Measurements from ENCODE around the gene MYH14. TPM values are rescaled to one million over a fixed set of nuclear protein-coding genes. Genes with fewer than 3 reads are reported as not detected.

The MYH14 gene
- total RNA-seq, 1 experiment from 2014 or later: not detected

GRCh38 chr19:50325310-50326100 lies 122.1 kb downstream of the MYH14 start:
- Mint-ChIP-seq H3K4me3 (ENCODE audit: unreplicated experiment) (no peak overlapping the region), H3K9me3 (ENCODE audit: unreplicated experiment) (peaks cover 49% of the 10 kb centered on the region), H3K36me3 (ENCODE audit: insufficient read depth, unreplicated experiment) (no peaks in the 10 kb centered on the region), H3K27me3 (ENCODE audit: insufficient read depth, unreplicated experiment) (peaks cover 31% of the 10 kb centered on the region), H3K4me1 (ENCODE audit: insufficient read depth, unreplicated experiment) (no peaks in the 10 kb centered on the region), H3K27ac (ENCODE audit: low read depth, unreplicated experiment) (no peak overlapping the region)
- ChIA-PET POLR2A (interaction anchor here (1.0 kb wide), 1 partner anchor 597 kb away, joined by 3 read pairs; no protein-coding TSS in a partner anchor), CTCF (no interaction called here)
- no TSS peak for BruUV-seq (replicated peaks)
- intact Hi-C loops (cut with micrococcal nuclease): no loop called here
- peak; percentile 43 for DNase-seq (ENCODE audit: unreplicated experiment)
- no peak for TF ChIP-seq CTCF (IDR thresholded peaks at IDR 0.05; ENCODE audit: unreplicated experiment)

DNA sequence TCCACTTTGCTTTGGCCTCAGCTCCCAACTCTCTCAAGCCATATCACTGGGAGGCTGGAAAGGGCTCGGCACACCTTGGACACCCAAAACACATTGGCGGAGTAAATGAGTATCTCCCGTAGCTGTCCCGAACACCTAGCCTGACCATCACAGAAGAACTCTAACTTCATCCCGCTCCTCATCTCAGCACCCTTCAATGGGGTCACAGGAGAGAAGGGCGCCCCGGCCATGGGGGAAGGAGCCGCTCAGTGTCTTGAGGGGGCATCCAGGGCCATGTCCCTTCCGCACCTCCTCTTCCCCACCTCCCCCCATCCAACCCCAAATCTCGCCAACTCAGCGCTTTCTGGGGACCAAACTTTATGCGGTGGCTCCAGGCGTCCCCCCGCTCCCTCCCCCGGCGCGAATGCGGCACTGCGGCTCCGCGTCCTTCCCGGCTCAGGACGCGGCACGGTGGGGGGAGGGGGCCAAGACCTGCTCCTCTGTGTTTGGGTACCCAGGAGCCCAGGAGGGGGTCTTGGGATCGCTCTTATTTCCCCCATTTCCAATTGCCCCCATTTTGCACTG lies 122.8 kb downstream of the MYH14 start:
- intact Hi-C loops (cut with micrococcal nuclease): no loop called here
- Mint-ChIP-seq H3K36me3 (ENCODE audit: insufficient read depth, unreplicated experiment) (no peaks in the 10 kb centered on the region), H3K9me3 (ENCODE audit: unreplicated experiment) (peaks cover 44% of the 10 kb centered on the region), H3K4me3 (ENCODE audit: unreplicated experiment) (no peak overlapping the region), H3K27ac (ENCODE audit: low read depth, unreplicated experiment) (no peak overlapping the region), H3K27me3 (ENCODE audit: insufficient read depth, unreplicated experiment) (peaks cover 38% of the 10 kb centered on the region), H3K4me1 (ENCODE audit: insufficient read depth, unreplicated experiment) (no peaks in the 10 kb centered on the region)
- ChIA-PET CTCF (no interaction called here), POLR2A (no interaction called here)
- BruUV-seq (replicated peaks): no TSS peak
- DNase-seq (ENCODE audit: unreplicated experiment): no peak
- TF ChIP-seq CTCF (IDR thresholded peaks at IDR 0.05; ENCODE audit: unreplicated experiment): no peak

GRCh38 chr19:50327013-50327412 lies 123.6 kb downstream of the MYH14 start:
- no peak for TF ChIP-seq CTCF (IDR thresholded peaks at IDR 0.05; ENCODE audit: unreplicated experiment)
- Mint-ChIP-seq H3K27ac (ENCODE audit: low read depth, unreplicated experiment) (no peak overlapping the region), H3K4me1 (ENCODE audit: insufficient read depth, unreplicated experiment) (no peaks in the 10 kb centered on the region), H3K4me3 (ENCODE audit: unreplicated experiment) (no peak overlapping the region), H3K36me3 (ENCODE audit: insufficient read depth, unreplicated experiment) (no peaks in the 10 kb centered on the region), H3K9me3 (ENCODE audit: unreplicated experiment) (peaks cover 41% of the 10 kb centered on the region), H3K27me3 (ENCODE audit: insufficient read depth, unreplicated experiment) (peaks cover 46% of the 10 kb centered on the region)
- ChIA-PET POLR2A (no interaction called here), CTCF (interaction anchor here (0.7 kb wide), 1 partner anchor 20 kb away, joined by 4 read pairs; no protein-coding TSS in a partner anchor)
- no peak for DNase-seq (ENCODE audit: unreplicated experiment)
- BruUV-seq (replicated peaks): no TSS peak
- intact Hi-C loops (cut with micrococcal nuclease): no loop called here

DNA sequence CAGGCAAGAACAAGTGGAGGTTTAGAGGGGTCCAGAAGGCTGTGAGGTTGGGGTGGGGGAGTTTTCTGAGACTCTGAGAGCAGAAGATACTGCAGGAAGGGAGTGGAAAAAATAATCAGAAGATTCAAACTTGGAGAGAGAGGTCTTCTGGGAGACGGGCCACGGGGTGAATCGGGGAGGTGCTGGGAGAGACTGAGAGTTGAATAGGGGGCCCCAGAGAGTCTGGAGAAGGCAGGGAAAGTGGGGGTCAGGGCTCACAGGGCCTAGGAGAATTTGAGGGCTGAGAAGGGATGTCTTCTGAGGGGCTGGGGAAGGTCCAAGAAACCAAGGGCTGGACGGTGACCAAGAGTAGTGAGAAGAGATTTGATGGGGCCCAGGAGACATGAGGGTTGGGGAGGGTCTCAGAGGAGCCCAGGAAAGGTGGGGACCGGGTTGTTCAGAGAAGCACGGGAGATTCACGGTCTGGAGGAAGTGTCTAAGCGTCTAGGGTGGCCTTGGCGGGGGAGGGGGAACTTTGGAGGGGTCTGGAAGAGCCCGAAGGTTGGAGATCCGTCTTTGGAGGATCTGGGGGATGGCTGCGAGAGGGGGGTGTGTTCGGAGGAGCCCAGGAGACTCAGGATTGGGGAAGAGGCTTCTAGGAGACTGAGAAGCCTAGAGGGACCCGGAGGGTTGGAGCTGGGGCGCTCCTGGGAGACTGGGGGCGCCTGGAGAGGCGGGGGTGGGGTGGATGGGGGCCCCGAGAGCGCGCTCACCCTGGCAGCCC lies 124.2 kb downstream of the MYH14 start:
- Mint-ChIP-seq H3K4me3 (ENCODE audit: unreplicated experiment) (no peak overlapping the region), H3K4me1 (ENCODE audit: insufficient read depth, unreplicated experiment) (no peaks in the 10 kb centered on the region), H3K27ac (ENCODE audit: low read depth, unreplicated experiment) (no peak overlapping the region), H3K9me3 (ENCODE audit: unreplicated experiment) (peaks cover 35% of the 10 kb centered on the region), H3K27me3 (ENCODE audit: insufficient read depth, unreplicated experiment) (peaks cover 52% of the 10 kb centered on the region), H3K36me3 (ENCODE audit: insufficient read depth, unreplicated experiment) (no peaks in the 10 kb centered on the region)
- POLR2A ChIA-PET: no interaction called here
- intact Hi-C loops (cut with micrococcal nuclease): no loop called here
- no peak for DNase-seq (ENCODE audit: unreplicated experiment)
- TF ChIP-seq CTCF (IDR thresholded peaks at IDR 0.05; ENCODE audit: unreplicated experiment): no peak
- BruUV-seq (replicated peaks): no TSS peak
- CTCF ChIA-PET: interaction anchor here (0.7 kb wide), 1 partner anchor 19 kb away, joined by 4 read pairs; no protein-coding TSS in a partner anchor
